Measurements from ENCODE around the gene STARD9. TPM values are rescaled to one million over a fixed set of nuclear protein-coding genes. Genes with fewer than 3 reads are reported as not detected.

The STARD9 gene
- total and polyA plus RNA-seq, 12 donors: 2.3 to 15.7 (median 6.1) TPM

DNA sequence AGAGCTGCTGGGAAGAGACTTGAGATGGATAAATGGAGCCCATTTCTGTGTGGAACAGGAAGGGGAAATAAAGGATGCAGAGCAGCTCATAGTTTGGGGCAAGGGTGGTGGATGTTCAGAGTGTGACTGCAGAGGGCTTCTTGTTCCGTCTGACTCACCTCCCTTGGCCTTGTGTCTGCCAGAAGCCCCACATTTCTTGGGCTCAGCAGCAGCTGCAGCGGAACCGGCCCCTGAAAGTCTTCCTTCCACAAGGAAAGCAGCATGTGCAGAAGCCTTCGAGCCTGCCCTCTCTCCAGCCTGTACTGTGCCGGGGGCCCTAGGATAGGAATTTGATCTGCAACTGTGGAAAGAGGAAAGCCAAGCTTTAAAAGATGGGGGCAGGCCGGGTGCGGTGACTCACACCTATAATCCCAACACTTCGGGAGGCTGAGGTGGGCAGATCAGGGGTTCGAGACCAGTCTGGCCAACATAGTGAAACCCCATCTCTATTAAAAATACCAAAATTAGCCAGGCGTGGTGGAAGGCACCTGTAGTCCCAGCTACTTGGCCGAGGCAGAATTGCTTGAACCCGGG lies 150.0 kb downstream of the STARD9 start:
- ATAC-seq (no peak), DNase-seq (no peak)
- H3K4me1 ChIP-seq: no peaks in the 10 kb centered on the region
- no peak overlapping the region for H3K27ac ChIP-seq
- intact Hi-C loops (cut with DNase I): loop anchor here in 2 of 10 donors (2.0 to 10.0 kb wide), 2 partner anchors 19 to 59 kb away; no protein-coding TSS in a partner anchor
- TF ChIP-seq CTCF (IDR thresholded peaks at IDR 0.05): no peak
- no peak overlapping the region for H3K4me3 ChIP-seq
- no peaks in the 10 kb centered on the region for H3K9me3 ChIP-seq
- H3K27me3 ChIP-seq: no peaks in the 10 kb centered on the region
- peaks cover 0 to 100% (median 66%) of the 10 kb centered on the region in 9 donors for H3K36me3 ChIP-seq
- WGBS, 2 donors: 90 to 91% methylated on average over 12 of the region's 12 CpGs

DNA sequence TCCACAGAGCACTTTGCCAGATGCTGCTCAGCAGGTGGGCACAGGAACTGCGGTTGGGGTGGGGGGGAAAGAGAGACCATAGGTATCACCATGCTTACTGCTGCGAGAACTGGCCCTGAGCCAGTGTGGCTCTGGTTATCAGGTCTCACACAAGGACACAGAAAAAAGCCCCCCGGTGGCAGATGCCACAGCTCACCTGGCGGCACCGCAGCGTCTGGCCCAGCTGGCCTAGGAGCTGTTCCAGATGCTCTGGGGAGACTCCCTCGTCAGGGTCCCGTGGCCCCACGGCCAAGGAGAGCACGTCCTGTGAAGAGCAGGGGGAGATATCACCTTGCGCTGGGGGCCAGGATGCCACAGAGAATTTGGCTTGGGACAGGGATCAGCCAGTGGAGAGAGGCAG lies 150.7 kb downstream of the STARD9 start:
- no peaks in the 10 kb centered on the region for H3K27me3 ChIP-seq
- ATAC-seq (no peak), DNase-seq (no peak)
- intact Hi-C loops (cut with DNase I): loop anchor here in 1 of 10 donors (10.0 kb wide), 1 partner anchor 59 kb away; no protein-coding TSS in a partner anchor
- no peak overlapping the region for H3K27ac ChIP-seq
- TF ChIP-seq CTCF (IDR thresholded peaks at IDR 0.05): no peak
- H3K4me1 ChIP-seq: no peaks in the 10 kb centered on the region
- WGBS, 2 donors: 72 to 86% methylated on average over 11 of the region's 11 CpGs
- H3K4me3 ChIP-seq: no peak overlapping the region
- H3K9me3 ChIP-seq: no peaks in the 10 kb centered on the region
- peaks cover 0 to 100% (median 69%) of the 10 kb centered on the region in 9 donors for H3K36me3 ChIP-seq

- no peak for TF ChIP-seq CTCF (IDR thresholded peaks at IDR 0.05)
- 84% methylated on average over 13 of the region's 13 CpGs for WGBS, 2 donors
- ATAC-seq: no peak
Measured at GRCh38 chr15:42727750-42728381, 152.5 kb downstream of the STARD9 start.

DNA sequence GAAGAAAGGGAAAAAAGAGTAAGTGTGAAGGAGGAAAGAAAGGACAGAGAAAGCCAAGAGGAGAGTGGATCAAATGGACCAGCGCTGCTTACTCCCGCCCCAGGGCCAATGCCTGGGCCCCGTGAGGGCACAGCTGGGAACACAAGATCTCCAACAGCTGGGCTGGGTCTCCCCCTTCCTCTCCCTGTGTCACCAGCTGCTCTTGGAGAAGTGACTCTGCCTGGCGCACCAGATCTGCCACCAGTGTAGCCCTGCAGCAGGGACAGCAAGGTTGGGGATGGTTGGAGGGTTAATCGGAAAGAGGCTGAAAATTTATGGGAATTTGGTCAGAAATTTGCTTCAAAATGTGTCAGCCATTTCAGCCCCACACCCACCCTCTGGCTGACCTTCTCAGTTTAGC lies 153.2 kb downstream of the STARD9 start:
- no peak for ATAC-seq
- WGBS, 2 donors: 77 to 93% methylated on average over 5 of the region's 5 CpGs

More at GRCh38 chr15:42727750-42728381, 152.5 kb downstream of the STARD9 start:
- Histone ChIP-seq H3K4me3 (no peak overlapping the region), H3K9me3 (no peaks in the 10 kb centered on the region), H3K4me1 (no peaks in the 10 kb centered on the region), H3K27ac (no peak overlapping the region), H3K27me3 (no peaks in the 10 kb centered on the region), H3K36me3 (peaks cover 0 to 100% (median 83%) of the 10 kb centered on the region in 9 donors)
- intact Hi-C loops (cut with DNase I): loop anchor here in 1 of 10 donors (10.0 kb wide), 1 partner anchor 57 kb away; no protein-coding TSS in a partner anchor
- DNase-seq: no peak

More for the DNA sequence above, 153.2 kb downstream of the STARD9 start:
- DNase-seq: no peak
- Histone ChIP-seq H3K4me3 (no peak overlapping the region), H3K4me1 (no peaks in the 10 kb centered on the region), H3K36me3 (peaks cover 0 to 100% (median 84%) of the 10 kb centered on the region in 9 donors), H3K9me3 (no peaks in the 10 kb centered on the region), H3K27ac (no peak overlapping the region), H3K27me3 (no peaks in the 10 kb centered on the region)
- no peak for TF ChIP-seq CTCF (IDR thresholded peaks at IDR 0.05)
- intact Hi-C loops (cut with DNase I): loop anchor here in 1 of 10 donors (10.0 kb wide), 1 partner anchor 56 kb away; no protein-coding TSS in a partner anchor
